Tibial nerve (tissue), 4 donors: Measurements from ENCODE around the gene TYRO3. TPM values are rescaled to one million over a fixed set of nuclear protein-coding genes. Genes with fewer than 3 reads are reported as not detected.
A peak's percentile ranks its signal among the peaks of the same experiment; 100 is the strongest.
"Not testable (repeated sequence)": the region's sequence is repeated elsewhere in the genome, so short reads cannot be mapped to it uniquely, and the experiment has no call there.

Experiments
- DNase-seq, 2 donors: peaks; one replicate each; pipeline ENCODE4 v3.0.0-alpha.2; 2019; ENCODE audit warnings: low spot score in 2 of 2
- H3K27ac ChIP-seq, 4 donors: fragments of 200-600 bp; sonication (generic) in 3 of 4; one replicate each; pipeline ENCODE4 v1.5.1; 2017 to 2019; ENCODE audit warnings: mild to moderate bottlenecking in 1 of 4
- H3K27me3 ChIP-seq, 2 donors: fragments of 200-600 bp; sonication (generic) in 1 of 2; one replicate each; pipeline versions ENCODE4 v1.5.1 to v1.6.0; 2017 to 2019
- H3K36me3 ChIP-seq, 3 donors: fragments of 200-600 bp; sonication (generic); one replicate each; pipeline ENCODE4 v1.5.1; 2018 to 2019
- H3K4me1 ChIP-seq, 4 donors: fragments of 200-600 bp; sonication (generic) in 3 of 4; one replicate each; pipeline ENCODE4 v1.5.1; 2017 to 2019
- H3K4me3 ChIP-seq, 4 donors: fragments of 200-600 bp; sonication (generic) in 3 of 4; one replicate each; pipeline ENCODE4 v1.5.1; 2017 to 2019; ENCODE audit warnings: mild to moderate bottlenecking in 1 of 4, moderate library complexity in 1 of 4
- H3K9me3 ChIP-seq, 4 donors: fragments of 200-600 bp; sonication (generic) in 3 of 4; one replicate each; pipeline ENCODE4 v1.5.1; 2017 to 2019
- EP300 ChIP-seq, 2 donors: sonication (generic); formaldehyde crosslinking; IDR thresholded peaks; one replicate each; pipeline ENCODE4 v1.6.1; 2017; ENCODE audit warnings: antibody characterized with exemption in 2 of 2, mild to moderate bottlenecking in 1 of 2
- POLR2A ChIP-seq, 2 donors: fragments of 450-650 bp; IDR thresholded peaks; one replicate each; pipeline ENCODE4 v1.6.1; 2017; ENCODE audit warnings: antibody characterized with exemption in 2 of 2, mild to moderate bottlenecking in 2 of 2, moderate library complexity in 2 of 2
- WGBS, 2 donors: methylation state at CpG; one replicate each; pipeline ENCODE4 v1.1.5; 2018; 5-methylcytosine and 5-hydroxymethylcytosine counted together
- total RNA-seq, 4 donors: library from RNA; depleted of rRNA; stranded (reverse); fragments of >200 nt; gene quantifications; one replicate each; pipeline ENCODE4 v1.1.0, GENCODE V29; 2016
- TF ChIP-seq, protein P1 (sequence below), 5 experiments: fragments of 200-600 bp in 3 of 5; fragments of 450-650 bp in 2 of 5; sonication (generic) in 3 of 5; IDR thresholded peaks; one replicate each; pipeline ENCODE4 v1.5.1; 2016 to 2019; ENCODE audit warnings: antibody characterized with exemption in 5 of 5, mild to moderate bottlenecking in 3 of 5, moderate library complexity in 2 of 5

Gene TYRO3
- total RNA-seq, 4 donors from 2014 or later, result 21.0 to 28.5 (median 23.9) TPM

DNA sequence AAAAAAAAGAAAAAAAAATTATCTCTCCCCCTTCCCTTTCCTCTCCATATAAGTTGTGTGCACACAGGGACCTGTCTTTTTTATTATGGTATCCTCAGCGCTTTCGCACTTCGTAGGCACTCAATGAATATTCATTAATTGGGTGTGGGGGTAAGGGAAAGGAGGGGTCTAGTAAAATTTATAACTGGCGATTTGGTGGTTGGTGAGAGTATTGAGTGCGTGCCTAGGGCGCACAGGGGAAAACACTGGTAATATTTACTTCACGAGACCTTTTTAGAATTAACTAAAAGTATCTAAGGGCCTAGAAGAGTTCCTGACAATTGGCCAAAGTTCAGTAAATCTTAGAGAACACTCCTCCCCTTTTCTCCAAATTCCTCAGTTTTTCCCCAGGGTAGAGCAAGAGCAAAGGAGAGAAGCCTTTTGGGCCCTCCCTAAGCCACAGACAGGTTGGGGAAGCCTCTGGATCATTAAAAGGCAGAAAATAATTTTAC lies 25.7 kb downstream of the TYRO3 start:
- H3K9me3 ChIP-seq, result no peaks in the 10 kb centered on the region
- WGBS, 2 donors, result 75 to 85% methylated on average over 7 of the region's 7 CpGs
- peak overlapping the region; percentile 44 to 93 (median 85) for H3K27ac ChIP-seq
- DNase-seq, result no peak
- TF ChIP-seq POLR2A (IDR thresholded peaks at IDR 0.05), result no peak
- TF ChIP-seq, protein P1, sequence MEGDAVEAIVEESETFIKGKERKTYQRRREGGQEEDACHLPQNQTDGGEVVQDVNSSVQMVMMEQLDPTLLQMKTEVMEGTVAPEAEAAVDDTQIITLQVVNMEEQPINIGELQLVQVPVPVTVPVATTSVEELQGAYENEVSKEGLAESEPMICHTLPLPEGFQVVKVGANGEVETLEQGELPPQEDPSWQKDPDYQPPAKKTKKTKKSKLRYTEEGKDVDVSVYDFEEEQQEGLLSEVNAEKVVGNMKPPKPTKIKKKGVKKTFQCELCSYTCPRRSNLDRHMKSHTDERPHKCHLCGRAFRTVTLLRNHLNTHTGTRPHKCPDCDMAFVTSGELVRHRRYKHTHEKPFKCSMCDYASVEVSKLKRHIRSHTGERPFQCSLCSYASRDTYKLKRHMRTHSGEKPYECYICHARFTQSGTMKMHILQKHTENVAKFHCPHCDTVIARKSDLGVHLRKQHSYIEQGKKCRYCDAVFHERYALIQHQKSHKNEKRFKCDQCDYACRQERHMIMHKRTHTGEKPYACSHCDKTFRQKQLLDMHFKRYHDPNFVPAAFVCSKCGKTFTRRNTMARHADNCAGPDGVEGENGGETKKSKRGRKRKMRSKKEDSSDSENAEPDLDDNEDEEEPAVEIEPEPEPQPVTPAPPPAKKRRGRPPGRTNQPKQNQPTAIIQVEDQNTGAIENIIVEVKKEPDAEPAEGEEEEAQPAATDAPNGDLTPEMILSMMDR (IDR thresholded peaks at IDR 0.05), result no peak
- TF ChIP-seq EP300 (IDR thresholded peaks at IDR 0.05), result no peak
- H3K36me3 ChIP-seq, result no peaks in the 10 kb centered on the region
- peaks cover 0 to 17% (median 8%) of the 10 kb centered on the region in 4 donors for H3K4me1 ChIP-seq
- no peaks in the 10 kb centered on the region for H3K27me3 ChIP-seq
- H3K4me3 ChIP-seq, result peak overlapping the region; percentile 33 to 62 (median 42)

DNA sequence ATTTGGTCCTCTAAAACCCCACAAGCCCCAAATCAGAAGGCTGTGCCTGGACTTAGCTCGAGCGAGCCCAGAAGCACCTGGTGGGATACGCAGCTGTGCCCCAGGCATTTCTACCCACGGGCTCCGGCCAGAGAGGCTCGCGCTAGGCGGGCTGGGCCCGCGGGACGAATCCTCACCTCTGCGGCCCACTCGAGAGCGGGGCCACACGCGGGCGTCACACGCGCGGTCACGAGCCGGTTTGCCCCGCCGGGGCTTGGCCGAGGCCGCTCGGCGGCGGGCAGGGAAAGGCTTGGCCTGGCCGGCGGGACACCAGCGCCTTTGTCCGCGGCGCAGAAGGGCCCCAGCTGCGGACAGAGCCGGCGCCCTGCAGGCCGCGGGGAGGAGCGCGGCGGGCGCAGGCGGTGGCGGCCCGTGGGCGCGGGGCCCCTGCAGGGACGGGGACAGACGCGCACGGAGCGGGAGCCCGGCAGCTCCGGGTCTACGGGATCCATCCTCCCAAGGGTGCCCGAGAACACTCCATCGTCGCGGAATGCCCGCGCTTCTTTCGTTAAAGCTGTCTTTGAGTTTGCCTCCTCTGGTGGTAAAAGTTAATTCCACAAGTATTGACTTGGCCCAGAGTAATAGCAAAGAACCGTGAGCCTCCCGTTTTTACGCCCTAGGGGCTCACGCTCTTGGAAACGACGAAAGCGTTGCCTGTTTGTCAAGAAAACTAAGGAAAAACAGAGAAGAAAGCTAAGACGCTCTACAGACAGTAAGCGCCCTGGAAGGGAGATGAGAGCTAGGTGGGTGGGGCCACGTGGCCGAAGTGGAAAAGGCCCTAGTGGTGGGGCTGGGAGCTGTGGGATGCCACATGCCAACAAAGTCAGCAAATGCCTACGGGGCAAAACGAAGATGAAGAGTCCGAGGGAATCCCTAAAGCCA lies 26.4 kb downstream of the TYRO3 start:
- Histone ChIP-seq H3K4me3 (peak overlapping the region; percentile 33 to 62 (median 42)), H3K36me3 (no peaks in the 10 kb centered on the region), H3K27me3 (no peaks in the 10 kb centered on the region), H3K4me1 (peaks cover 0 to 11% (median 8%) of the 10 kb centered on the region in 4 donors), H3K27ac (peak overlapping the region; percentile 44 to 93 (median 85)), H3K9me3 (no peaks in the 10 kb centered on the region)
- WGBS, 2 donors, result 2 to 5% methylated on average over 43 to 46 of the region's 78 CpGs
- DNase-seq, result peak in 1 of 2 donors; percentile 20
- TF ChIP-seq, protein P1 (IDR thresholded peaks at IDR 0.05), result peak; percentile 16 to 71 (median 41)
- peak in 1 of 2 donors; percentile 37 for TF ChIP-seq EP300 (IDR thresholded peaks at IDR 0.05)
- no peak for TF ChIP-seq POLR2A (IDR thresholded peaks at IDR 0.05)

DNA sequence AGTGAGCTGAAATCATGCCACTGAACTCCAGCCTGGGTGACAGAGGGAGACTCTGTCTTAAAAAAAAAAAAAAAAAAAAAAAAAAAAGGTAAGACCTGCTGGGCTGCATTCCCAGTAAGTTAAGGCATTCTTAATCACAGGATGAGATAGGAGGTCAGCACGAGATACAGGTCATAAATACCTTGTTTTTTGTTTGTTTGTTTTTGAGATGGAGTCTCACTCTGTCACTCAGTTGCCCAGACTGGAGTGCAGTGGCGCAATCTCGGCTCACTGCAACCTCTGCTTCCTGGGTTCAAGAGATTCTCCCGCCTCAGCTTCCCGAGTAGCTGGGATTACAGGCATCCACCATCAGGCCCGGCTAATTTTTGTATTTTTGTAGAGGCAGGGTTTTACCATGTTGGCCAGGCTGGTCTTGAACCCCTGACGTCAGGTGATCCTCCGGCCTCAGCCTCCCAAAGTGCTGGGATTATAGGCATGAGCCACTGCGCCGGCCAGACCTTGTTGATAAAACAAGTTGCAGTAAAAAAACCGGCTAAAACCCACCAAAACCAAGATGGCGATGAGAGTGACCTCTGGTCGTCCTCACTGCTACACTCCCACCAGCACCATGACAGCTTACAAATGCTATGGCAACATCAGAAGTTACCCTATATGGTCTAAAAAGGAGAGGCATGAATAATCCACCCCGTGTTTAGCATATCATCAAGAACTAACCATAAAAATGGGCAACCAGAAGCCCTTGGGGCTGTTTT lies 27.7 kb downstream of the TYRO3 start:
- not testable (repeated sequence) for H3K27ac ChIP-seq, H3K36me3 ChIP-seq, H3K9me3 ChIP-seq, DNase-seq, H3K27me3 ChIP-seq, H3K4me3 ChIP-seq
- peaks cover 0 to 11% (median 8%) of the 10 kb centered on the region in 4 donors for H3K4me1 ChIP-seq
- WGBS, 2 donors, result 93 to 98% methylated on average over 14 of the region's 14 CpGs

DNA sequence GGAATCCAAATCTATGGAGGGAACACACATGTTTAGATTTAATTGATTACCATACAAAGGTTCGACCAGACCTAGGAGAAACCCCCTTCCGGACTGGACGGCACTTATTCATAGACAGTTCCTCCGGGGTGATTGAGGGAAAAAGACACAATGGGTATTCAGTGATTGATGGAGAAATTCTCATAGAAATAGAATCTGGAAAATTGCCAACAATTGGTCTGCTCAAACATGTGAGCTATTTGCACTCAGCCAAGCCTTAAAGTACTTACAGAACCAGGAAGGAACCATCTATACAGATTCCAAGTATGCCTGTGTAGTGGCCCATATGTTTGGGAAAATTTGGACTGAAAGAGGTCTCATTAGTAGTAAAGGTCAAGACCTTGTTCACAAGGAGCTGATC lies 30.0 kb downstream of the TYRO3 start:
- not testable (repeated sequence) for DNase-seq, H3K36me3 ChIP-seq, H3K27me3 ChIP-seq, H3K9me3 ChIP-seq, H3K4me3 ChIP-seq, H3K27ac ChIP-seq
- WGBS, 2 donors, result 42% methylated on average over 4 of the region's 4 CpGs
- peaks cover 0 to 11% (median 8%) of the 10 kb centered on the region in 4 donors for H3K4me1 ChIP-seq

DNA sequence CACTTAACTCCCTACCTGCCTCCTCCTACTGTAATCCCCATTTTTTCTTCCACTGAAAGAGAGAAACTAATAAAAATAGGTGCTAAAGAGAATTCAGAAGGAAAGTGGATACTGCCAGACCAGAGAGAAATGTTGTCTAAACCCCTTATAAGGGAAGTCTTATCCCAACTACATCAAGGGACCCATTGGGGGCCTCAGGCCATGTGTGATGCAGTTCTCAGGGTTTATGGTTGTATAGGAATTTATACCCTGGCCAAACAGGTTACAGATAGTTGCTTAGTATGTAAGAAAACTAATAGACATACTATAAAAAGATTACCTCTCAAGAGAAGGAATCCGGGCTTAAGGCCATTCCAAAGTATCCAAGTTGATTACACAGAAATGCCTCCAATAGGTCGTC lies 30.6 kb downstream of the TYRO3 start:
- H3K9me3 ChIP-seq, H3K36me3 ChIP-seq, H3K27ac ChIP-seq, H3K4me3 ChIP-seq, H3K27me3 ChIP-seq, DNase-seq: not testable (repeated sequence)
- WGBS, 2 donors, result 75 to 76% methylated on average over 2 of the region's 2 CpGs
- H3K4me1 ChIP-seq, result peaks cover 0 to 11% (median 8%) of the 10 kb centered on the region in 4 donors

DNA sequence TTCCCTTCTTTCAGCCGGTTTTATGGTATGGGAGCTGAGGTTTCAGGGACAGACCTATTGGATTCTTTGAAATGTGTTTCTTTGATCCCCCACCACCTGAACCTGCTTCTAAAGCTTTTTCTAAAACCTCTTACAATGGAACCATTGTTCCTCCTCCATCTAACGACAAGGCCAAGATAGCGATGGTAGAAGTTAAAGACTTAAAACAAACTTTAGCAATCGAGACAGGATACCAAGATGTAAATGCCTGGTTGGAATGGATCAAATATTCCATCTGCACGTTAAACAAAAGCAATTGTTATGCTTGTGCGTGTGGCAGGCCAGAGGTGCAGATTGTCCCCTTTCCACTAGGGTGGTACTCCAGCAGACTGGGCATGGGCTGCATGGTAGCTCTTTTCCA lies 32.2 kb downstream of the TYRO3 start:
- not testable (repeated sequence) for DNase-seq, H3K27ac ChIP-seq, H3K36me3 ChIP-seq, H3K4me3 ChIP-seq, H3K4me1 ChIP-seq, H3K27me3 ChIP-seq, H3K9me3 ChIP-seq
- WGBS, 2 donors, result 54 to 66% methylated on average over 6 of the region's 6 CpGs

DNA sequence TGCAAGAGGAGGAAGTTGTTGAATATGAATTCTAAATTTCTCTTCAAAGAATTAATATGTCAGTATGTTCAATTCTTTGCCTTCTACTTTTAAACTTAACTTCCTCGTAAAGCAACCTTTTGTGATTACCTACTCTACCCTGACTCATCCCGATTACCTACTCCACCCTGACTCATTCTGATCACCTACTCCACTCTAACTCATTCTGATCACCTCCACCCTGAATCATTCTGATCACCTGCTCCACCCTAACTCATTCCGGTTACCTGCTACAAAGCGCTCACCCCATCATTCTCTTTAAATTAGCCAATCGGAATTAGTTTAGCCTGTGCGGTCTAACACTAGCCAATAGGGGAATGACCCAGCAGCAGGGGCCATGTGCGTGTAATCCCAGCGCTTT lies 33.7 kb downstream of the TYRO3 start:
- not testable (repeated sequence) for DNase-seq, H3K4me1 ChIP-seq, H3K4me3 ChIP-seq, H3K36me3 ChIP-seq, H3K27ac ChIP-seq, H3K27me3 ChIP-seq, H3K9me3 ChIP-seq
- 95% methylated on average over 8 of the region's 8 CpGs for WGBS, 2 donors
